ENCODE measurements around the gene CHD2.

DNA sequence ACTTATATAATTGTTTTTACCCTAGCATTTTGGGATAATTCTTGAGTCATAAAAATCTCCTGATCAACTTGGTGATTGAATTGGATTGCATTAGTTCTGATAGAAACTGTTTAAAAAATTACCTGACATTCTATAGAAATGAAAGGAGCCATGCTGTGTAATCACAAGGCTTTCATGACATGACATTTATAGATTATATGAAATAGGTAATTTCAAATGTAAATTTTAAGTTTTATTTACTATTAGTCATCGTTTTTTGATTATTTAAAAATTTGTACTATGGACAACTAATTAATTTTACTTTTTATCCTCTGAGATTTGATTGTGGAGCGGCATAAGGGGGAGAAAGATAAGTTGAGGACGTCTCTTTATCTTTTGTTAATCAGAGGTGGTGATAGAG, 12.3 kb upstream of the CHD2 start:
- TF ChIP-seq, protein P1, sequence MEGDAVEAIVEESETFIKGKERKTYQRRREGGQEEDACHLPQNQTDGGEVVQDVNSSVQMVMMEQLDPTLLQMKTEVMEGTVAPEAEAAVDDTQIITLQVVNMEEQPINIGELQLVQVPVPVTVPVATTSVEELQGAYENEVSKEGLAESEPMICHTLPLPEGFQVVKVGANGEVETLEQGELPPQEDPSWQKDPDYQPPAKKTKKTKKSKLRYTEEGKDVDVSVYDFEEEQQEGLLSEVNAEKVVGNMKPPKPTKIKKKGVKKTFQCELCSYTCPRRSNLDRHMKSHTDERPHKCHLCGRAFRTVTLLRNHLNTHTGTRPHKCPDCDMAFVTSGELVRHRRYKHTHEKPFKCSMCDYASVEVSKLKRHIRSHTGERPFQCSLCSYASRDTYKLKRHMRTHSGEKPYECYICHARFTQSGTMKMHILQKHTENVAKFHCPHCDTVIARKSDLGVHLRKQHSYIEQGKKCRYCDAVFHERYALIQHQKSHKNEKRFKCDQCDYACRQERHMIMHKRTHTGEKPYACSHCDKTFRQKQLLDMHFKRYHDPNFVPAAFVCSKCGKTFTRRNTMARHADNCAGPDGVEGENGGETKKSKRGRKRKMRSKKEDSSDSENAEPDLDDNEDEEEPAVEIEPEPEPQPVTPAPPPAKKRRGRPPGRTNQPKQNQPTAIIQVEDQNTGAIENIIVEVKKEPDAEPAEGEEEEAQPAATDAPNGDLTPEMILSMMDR (IDR thresholded peaks at IDR 0.05; ENCODE audit: low read length), result no peak
- TF ChIP-seq EZH2 (IDR thresholded peaks at IDR 0.05; ENCODE audit: borderline replicate concordance, low read length), result no peak

Measured in OCI-LY1 (cell line).